Activated CD8-positive, alpha-beta memory T cell treated with anti-CD3 and anti-CD28 coated beads, Interleukin-2, amount 50 U/mL, for 1 hour (primary cell): ENCODE measurements around the gene OVOL3.
"Not testable (repeated sequence)": the region's sequence is repeated elsewhere in the genome, so short reads cannot be mapped to it uniquely, and the experiment has no call there.

ENCODE experiments used
- DNase-seq: peaks from one replicate; pipeline ENCODE4 v3.0.0-alpha.2; 2020; ENCODE audit errors: extremely low read depth

OVOL3 gene

GRCh38 chr19:36110487-36111199 lies at the start of gene OVOL3:
Gene OVOL3, plus strand, starts transcription at chr19:36111143. Its CDS starts 60 bp downstream, at chr19:36111203.
- no peak for DNase-seq

GRCh38 chr19:36061367-36061766 lies 49.6 kb upstream of the OVOL3 start:
- no peak for DNase-seq

GRCh38 chr19:36064826-36065225 lies 46.1 kb upstream of the OVOL3 start:
- DNase-seq: no peak

- DNase-seq: no peak
These were observed 43.3 kb upstream of the OVOL3 start for GRCh38 chr19:36067681-36068080.

- DNase-seq: not testable (repeated sequence)
These were observed 42.0 kb upstream of the OVOL3 start for GRCh38 chr19:36068810-36069499.

GRCh38 chr19:36072081-36072480 lies 38.9 kb upstream of the OVOL3 start:
- no peak for DNase-seq

GRCh38 chr19:36073121-36073876 lies 37.6 kb upstream of the OVOL3 start:
- DNase-seq: no peak

- no peak for DNase-seq
These were observed 31.5 kb upstream of the OVOL3 start for GRCh38 chr19:36079389-36079945.

GRCh38 chr19:36081385-36081784 lies 29.6 kb upstream of the OVOL3 start:
- no peak for DNase-seq

- DNase-seq: no peak
These were observed 29.0 kb upstream of the OVOL3 start for GRCh38 chr19:36081894-36082293.

GRCh38 chr19:36082916-36083315 lies 28.0 kb upstream of the OVOL3 start:
- no peak for DNase-seq

GRCh38 chr19:36084231-36085009 lies 26.5 kb upstream of the OVOL3 start:
- DNase-seq: no peak

- no peak for DNase-seq
These were observed 24.6 kb upstream of the OVOL3 start for GRCh38 chr19:36086326-36086725.

GRCh38 chr19:36089847-36090246 lies 21.1 kb upstream of the OVOL3 start:
- no peak for DNase-seq

- DNase-seq: no peak
These were observed 19.8 kb upstream of the OVOL3 start for GRCh38 chr19:36090910-36091695.

- DNase-seq: no peak
These were observed 18.4 kb upstream of the OVOL3 start for GRCh38 chr19:36092566-36092965.

- DNase-seq: no peak
These were observed 17.7 kb upstream of the OVOL3 start for GRCh38 chr19:36093146-36093662.

- no peak for DNase-seq
These were observed 17.3 kb upstream of the OVOL3 start for GRCh38 chr19:36093687-36094086.

- DNase-seq: no peak
These were observed 13.9 kb upstream of the OVOL3 start for GRCh38 chr19:36097036-36097435.

- DNase-seq: no peak
These were observed 11.7 kb upstream of the OVOL3 start for GRCh38 chr19:36099166-36099785.
